ENCODE measurements around the gene HASPIN. TPM values are rescaled to one million over a fixed set of nuclear protein-coding genes. Genes with fewer than 3 reads are reported as not detected.
A peak's percentile ranks its signal among the peaks of the same experiment; 100 is the strongest.

HASPIN gene
- total and polyA plus RNA-seq, 2 experiments from 2014 or later: 6.1 to 35.1 TPM

GRCh38 chr17:3723188-3723555 is 531 bp upstream of the HASPIN start:
- Histone ChIP-seq H3K36me3 (ENCODE audit: insufficient read depth) (peaks cover 23% of the 10 kb centered on the region), H3K9me2 (ENCODE audit: insufficient read depth) (no peaks in the 10 kb centered on the region), H4K20me1 (replicated peaks; ENCODE audit: insufficient read depth) (peaks cover 32% of the 10 kb centered on the region), H3K27ac (ENCODE audit: low read depth) (peak overlapping the region; percentile 84; the same call in 1 of the 2 replicates), H2AFZ (peak overlapping the region; percentile 95), H3K79me2 (replicated peaks; ENCODE audit: insufficient read depth) (peaks cover 44% of the 10 kb centered on the region), H3K4me1 (ENCODE audit: insufficient read depth) (peaks cover 18% of the 10 kb centered on the region; the same call in 1 of the 2 replicates), H3K4me3 (peak overlapping the region; percentile 99), H3F3A (replicated peaks; ENCODE audit: low read depth) (peaks cover 3% of the 10 kb centered on the region), H3K4me2 (peak overlapping the region; percentile 93), H3K27me3 (ENCODE audit: insufficient read depth) (no peaks in the 10 kb centered on the region)
- DNase-seq (ENCODE audit: low spot score) (no peak), ATAC-seq (no peak; the same call in 2 of the 3 replicates)
- no peak for TF ChIP-seq ZNF331 (CRISPR knock-in tag; IDR thresholded peaks at IDR 0.05; ENCODE audit: low read depth)
- TF ChIP-seq, protein P1, sequence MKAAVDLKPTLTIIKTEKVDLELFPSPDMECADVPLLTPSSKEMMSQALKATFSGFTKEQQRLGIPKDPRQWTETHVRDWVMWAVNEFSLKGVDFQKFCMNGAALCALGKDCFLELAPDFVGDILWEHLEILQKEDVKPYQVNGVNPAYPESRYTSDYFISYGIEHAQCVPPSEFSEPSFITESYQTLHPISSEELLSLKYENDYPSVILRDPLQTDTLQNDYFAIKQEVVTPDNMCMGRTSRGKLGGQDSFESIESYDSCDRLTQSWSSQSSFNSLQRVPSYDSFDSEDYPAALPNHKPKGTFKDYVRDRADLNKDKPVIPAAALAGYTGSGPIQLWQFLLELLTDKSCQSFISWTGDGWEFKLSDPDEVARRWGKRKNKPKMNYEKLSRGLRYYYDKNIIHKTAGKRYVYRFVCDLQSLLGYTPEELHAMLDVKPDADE (IDR thresholded peaks at IDR 0.05): 0 out of 2 replicates have a peak, but pooled peaks have one; percentile 8
- peaks cover 68% of the 10 kb centered on the region for H3K36me3 Mint-ChIP-seq (ENCODE audit: low read depth)
- H3K27ac Mint-ChIP-seq: peak overlapping the region; percentile 92
- H3K4me3 Mint-ChIP-seq: peak overlapping the region; percentile 98
- H3K27me3 Mint-ChIP-seq (ENCODE audit: insufficient read depth, low read depth, poor library complexity): peaks cover 12% of the 10 kb centered on the region
- peaks cover 24% of the 10 kb centered on the region for H3K4me1 Mint-ChIP-seq
- H3K9me3 Mint-ChIP-seq: no peaks in the 10 kb centered on the region; the same call in 2 of the 3 replicates

DNA sequence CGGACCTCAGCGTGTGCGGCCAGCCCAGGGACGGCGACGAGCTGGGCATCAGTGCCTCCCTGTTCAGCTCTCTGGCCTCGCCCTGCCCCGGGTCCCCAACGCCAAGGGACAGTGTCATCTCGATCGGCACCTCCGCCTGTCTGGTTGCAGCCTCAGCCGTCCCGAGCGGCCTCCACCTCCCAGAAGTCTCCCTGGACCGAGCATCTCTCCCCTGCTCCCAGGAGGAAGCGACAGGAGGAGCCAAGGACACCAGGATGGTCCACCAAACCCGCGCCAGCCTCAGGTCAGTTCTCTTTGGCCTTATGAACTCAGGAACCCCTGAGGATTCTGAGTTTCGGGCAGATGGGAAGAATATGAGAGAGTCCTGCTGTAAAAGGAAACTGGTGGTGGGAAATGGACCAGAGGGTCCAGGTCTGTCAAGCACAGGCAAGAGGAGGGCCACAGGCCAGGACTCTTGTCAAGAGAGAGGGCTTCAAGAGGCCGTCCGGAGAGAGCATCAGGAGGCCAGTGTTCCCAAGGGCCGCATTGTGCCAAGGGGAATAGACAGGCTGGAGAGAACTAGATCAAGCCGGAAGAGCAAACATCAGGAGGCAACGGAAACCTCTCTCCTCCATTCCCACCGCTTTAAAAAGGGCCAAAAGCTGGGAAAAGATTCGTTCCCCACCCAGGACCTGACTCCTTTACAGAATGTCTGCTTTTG is 825 bp downstream of the HASPIN start:
- Histone ChIP-seq H3F3A (replicated peaks; ENCODE audit: low read depth) (no peaks in the 10 kb centered on the region; the same call in none of the 2 replicates), H3K79me2 (replicated peaks; ENCODE audit: insufficient read depth) (peaks cover 44% of the 10 kb centered on the region), H3K4me2 (peak overlapping the region; percentile 100), H3K4me1 (ENCODE audit: insufficient read depth) (peaks cover 18% of the 10 kb centered on the region; the same call in 1 of the 2 replicates), H3K27ac (ENCODE audit: low read depth) (no peak overlapping the region; the same call in 1 of the 2 replicates), H4K20me1 (replicated peaks; ENCODE audit: insufficient read depth) (peaks cover 32% of the 10 kb centered on the region), H3K27me3 (ENCODE audit: insufficient read depth) (no peaks in the 10 kb centered on the region), H3K9me2 (ENCODE audit: insufficient read depth) (no peaks in the 10 kb centered on the region), H3K4me3 (peak overlapping the region; percentile 99), H3K36me3 (ENCODE audit: insufficient read depth) (peaks cover 16% of the 10 kb centered on the region; the same call in 1 of the 2 replicates), H2AFZ (peak overlapping the region; percentile 85)
- peak; percentile 33 for DNase-seq (ENCODE audit: low spot score)
- peak overlapping the region; percentile 98 for H3K4me3 Mint-ChIP-seq
- peak overlapping the region; percentile 86; the same call in 1 of the 2 replicates for H3K27ac Mint-ChIP-seq
- H3K27me3 Mint-ChIP-seq (ENCODE audit: insufficient read depth, low read depth, poor library complexity): peaks cover 16% of the 10 kb centered on the region
- TF ChIP-seq ZNF331 (CRISPR knock-in tag; IDR thresholded peaks at IDR 0.05; ENCODE audit: low read depth) (no peak), POLR2AphosphoS5 (IDR thresholded peaks at IDR 0.05; ENCODE audit: low read depth) (no peak), STAT1 (IDR thresholded peaks at IDR 0.05; ENCODE audit: unreplicated experiment) (no peak), ZNF462 (CRISPR knock-in tag; IDR thresholded peaks at IDR 0.05) (no peak)
- TF ChIP-seq, protein P2, sequence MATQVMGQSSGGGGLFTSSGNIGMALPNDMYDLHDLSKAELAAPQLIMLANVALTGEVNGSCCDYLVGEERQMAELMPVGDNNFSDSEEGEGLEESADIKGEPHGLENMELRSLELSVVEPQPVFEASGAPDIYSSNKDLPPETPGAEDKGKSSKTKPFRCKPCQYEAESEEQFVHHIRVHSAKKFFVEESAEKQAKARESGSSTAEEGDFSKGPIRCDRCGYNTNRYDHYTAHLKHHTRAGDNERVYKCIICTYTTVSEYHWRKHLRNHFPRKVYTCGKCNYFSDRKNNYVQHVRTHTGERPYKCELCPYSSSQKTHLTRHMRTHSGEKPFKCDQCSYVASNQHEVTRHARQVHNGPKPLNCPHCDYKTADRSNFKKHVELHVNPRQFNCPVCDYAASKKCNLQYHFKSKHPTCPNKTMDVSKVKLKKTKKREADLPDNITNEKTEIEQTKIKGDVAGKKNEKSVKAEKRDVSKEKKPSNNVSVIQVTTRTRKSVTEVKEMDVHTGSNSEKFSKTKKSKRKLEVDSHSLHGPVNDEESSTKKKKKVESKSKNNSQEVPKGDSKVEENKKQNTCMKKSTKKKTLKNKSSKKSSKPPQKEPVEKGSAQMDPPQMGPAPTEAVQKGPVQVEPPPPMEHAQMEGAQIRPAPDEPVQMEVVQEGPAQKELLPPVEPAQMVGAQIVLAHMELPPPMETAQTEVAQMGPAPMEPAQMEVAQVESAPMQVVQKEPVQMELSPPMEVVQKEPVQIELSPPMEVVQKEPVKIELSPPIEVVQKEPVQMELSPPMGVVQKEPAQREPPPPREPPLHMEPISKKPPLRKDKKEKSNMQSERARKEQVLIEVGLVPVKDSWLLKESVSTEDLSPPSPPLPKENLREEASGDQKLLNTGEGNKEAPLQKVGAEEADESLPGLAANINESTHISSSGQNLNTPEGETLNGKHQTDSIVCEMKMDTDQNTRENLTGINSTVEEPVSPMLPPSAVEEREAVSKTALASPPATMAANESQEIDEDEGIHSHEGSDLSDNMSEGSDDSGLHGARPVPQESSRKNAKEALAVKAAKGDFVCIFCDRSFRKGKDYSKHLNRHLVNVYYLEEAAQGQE (IDR thresholded peaks at IDR 0.05; ENCODE audit: unreplicated experiment): no peak
- H3K9me3 Mint-ChIP-seq: no peaks in the 10 kb centered on the region; the same call in 2 of the 3 replicates
- peak; percentile 21 for ATAC-seq
- peaks cover 66% of the 10 kb centered on the region for H3K36me3 Mint-ChIP-seq (ENCODE audit: low read depth)
- H3K4me1 Mint-ChIP-seq: peaks cover 24% of the 10 kb centered on the region

Data from GM23338 (cell line).